OCI-LY3 (cell line): ENCODE data around the gene PTPRQ.

ENCODE experiments used
- H2AFZ ChIP-seq: fragments of 200-600, 300-600 bp; shearing (Covaris generic); 2 replicates; pipeline ENCODE4 v1.6.0; 2014; ENCODE audit warnings: antibody characterized with exemption, low read depth, low read length
- H3K27ac ChIP-seq: fragments of 200-600, 300-600 bp; sonication (generic); 2 replicates; pipeline ENCODE4 v1.5.1; 2014; ENCODE audit warnings: mild to moderate bottlenecking, low read length, moderate library complexity, mixed read lengths
- H3K27me3 ChIP-seq: fragments of 200-600, 300-600 bp; sonication (generic); 2 replicates; pipeline ENCODE4 v1.6.1; 2014; ENCODE audit warnings: low read depth, low read length, mixed read lengths
- H3K36me3 ChIP-seq: fragments of 200-600, 300-600 bp; sonication (generic); replicated peaks from 2 replicates; pipeline ENCODE3; 2014; ENCODE audit warnings: low read depth, low read length, mixed read lengths
- H3K4me1 ChIP-seq: fragments of 300-600, 200-600 bp; sonication (generic); 2 replicates; pipeline ENCODE4 v1.6.1; 2014; ENCODE audit warnings: low read length, mixed read lengths
- H3K4me2 ChIP-seq: fragments of 200-600, 300-600 bp; sonication (generic); 2 replicates; pipeline ENCODE4 v1.6.1; 2014; ENCODE audit warnings: low read length, mixed read lengths
- H3K4me3 ChIP-seq: fragments of 300-600, 200-600 bp; sonication (generic); 2 replicates; pipeline ENCODE4 v1.5.1; 2014; ENCODE audit warnings: antibody characterized with exemption, mild to moderate bottlenecking, low read length, moderate library complexity
- H3K79me2 ChIP-seq: fragments of 300-600, 200-600 bp; shearing (Covaris generic); 2 replicates; pipeline ENCODE4 v1.6.1; 2014; ENCODE audit warnings: mild to moderate bottlenecking, low read length, mixed read lengths
- H3K9ac ChIP-seq: fragments of 300-600, 200-600 bp; shearing (Covaris generic); 2 replicates; pipeline ENCODE4 v1.6.0; 2014; ENCODE audit warnings: mild to moderate bottlenecking, low read length, moderate library complexity
- H3K9me3 ChIP-seq: fragments of 200-600, 300-600 bp; shearing (Covaris generic); 2 replicates; pipeline ENCODE4 v1.6.1; 2014; ENCODE audit warnings: low read length, mixed read lengths; ENCODE audit not compliant: insufficient read depth
- H4K20me1 ChIP-seq: fragments of 200-600, 300-600 bp; sonication (generic); 2 replicates; pipeline ENCODE4 v1.6.1; 2016; ENCODE audit warnings: low read length, mixed read lengths; ENCODE audit not compliant: insufficient read depth
- EZH2phosphoT487 ChIP-seq: fragments of 200-600 bp; shearing (Covaris generic); IDR thresholded peaks from 2 replicates; pipeline ENCODE4 v1.6.1; 2018; ENCODE audit warnings: antibody characterized with exemption, mixed run types, low read depth
- TF ChIP-seq, protein P1 (sequence below): fragments of 200-600, 300-600 bp; sonication (generic); IDR thresholded peaks from 2 replicates; pipeline ENCODE4 v1.5.1; 2014; ENCODE audit warnings: antibody characterized with exemption, low read length, low read depth

Gene PTPRQ

DNA sequence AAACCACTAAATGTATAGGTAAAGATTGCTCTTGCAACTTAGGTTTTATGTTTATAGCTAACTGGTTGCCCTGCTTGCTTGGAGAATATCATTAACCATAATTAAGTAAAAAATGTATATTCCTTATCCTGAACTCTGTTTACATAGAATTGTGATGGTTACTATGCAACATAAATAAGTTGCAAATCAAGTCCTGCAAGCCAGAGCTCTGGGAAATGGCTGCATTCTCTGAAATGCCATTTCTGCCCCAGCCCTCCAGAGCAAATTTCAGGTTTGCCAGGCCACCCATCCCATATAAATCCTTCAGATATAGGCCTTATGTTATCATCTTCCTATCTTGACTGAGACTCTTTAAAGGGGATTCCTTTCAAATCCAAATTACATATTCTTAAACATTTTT lies 145.0 kb downstream of the PTPRQ start:
- no peaks in the 10 kb centered on the region for H3K27me3 ChIP-seq
- no peaks in the 10 kb centered on the region for H3K36me3 ChIP-seq
- no peaks in the 10 kb centered on the region for H3K79me2 ChIP-seq
- no peaks in the 10 kb centered on the region for H3K4me1 ChIP-seq
- no peak for TF ChIP-seq EZH2phosphoT487
- TF ChIP-seq, protein P1, sequence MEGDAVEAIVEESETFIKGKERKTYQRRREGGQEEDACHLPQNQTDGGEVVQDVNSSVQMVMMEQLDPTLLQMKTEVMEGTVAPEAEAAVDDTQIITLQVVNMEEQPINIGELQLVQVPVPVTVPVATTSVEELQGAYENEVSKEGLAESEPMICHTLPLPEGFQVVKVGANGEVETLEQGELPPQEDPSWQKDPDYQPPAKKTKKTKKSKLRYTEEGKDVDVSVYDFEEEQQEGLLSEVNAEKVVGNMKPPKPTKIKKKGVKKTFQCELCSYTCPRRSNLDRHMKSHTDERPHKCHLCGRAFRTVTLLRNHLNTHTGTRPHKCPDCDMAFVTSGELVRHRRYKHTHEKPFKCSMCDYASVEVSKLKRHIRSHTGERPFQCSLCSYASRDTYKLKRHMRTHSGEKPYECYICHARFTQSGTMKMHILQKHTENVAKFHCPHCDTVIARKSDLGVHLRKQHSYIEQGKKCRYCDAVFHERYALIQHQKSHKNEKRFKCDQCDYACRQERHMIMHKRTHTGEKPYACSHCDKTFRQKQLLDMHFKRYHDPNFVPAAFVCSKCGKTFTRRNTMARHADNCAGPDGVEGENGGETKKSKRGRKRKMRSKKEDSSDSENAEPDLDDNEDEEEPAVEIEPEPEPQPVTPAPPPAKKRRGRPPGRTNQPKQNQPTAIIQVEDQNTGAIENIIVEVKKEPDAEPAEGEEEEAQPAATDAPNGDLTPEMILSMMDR, result no peak
- H3K9ac ChIP-seq, result no peak overlapping the region
- no peak overlapping the region for H2AFZ ChIP-seq
- H4K20me1 ChIP-seq, result no peaks in the 10 kb centered on the region
- H3K4me3 ChIP-seq, result no peak overlapping the region
- no peak overlapping the region for H3K4me2 ChIP-seq
- H3K9me3 ChIP-seq, result no peaks in the 10 kb centered on the region
- H3K27ac ChIP-seq, result no peak overlapping the region

DNA sequence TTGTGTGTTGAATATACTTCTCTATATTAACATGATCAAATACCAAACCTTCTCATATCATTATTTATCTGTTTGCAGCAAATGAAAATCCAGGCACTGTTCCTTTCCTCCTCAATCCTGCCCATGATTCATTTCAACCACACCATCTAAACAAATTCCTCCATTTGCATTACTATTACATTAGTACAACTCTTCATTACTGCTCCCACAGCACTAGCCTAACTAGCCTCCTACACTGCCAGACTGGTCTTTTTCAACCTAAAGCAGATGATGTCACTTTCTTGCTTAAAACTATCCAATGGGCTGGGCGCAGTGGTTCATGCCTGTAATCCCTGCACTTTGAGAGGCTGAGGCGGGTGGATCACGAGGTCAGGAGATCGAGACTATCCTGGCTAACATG lies 146.1 kb downstream of the PTPRQ start:
- TF ChIP-seq, protein P1, result no peak
- TF ChIP-seq EZH2phosphoT487, result no peak

DNA sequence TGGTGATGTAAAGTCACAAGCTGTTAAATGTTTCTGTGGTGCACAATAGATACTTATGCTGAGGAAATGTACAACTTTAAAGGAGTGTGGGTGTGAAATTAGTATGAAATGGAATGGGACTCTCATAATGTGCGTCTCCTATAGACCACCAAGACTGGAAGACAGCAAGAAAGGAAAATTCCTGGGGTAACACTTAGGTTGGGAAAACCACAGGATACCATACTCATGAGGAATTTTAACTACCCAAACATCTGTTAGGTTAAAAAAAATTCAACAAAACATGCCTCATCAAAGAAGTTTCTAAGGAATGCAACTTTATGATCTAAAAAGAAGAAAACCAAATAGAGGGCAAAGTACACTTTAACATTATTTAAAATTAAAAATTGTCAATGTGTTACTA lies 149.7 kb downstream of the PTPRQ start:
- TF ChIP-seq, protein P1, result no peak
- no peak for TF ChIP-seq EZH2phosphoT487
- no peaks in the 10 kb centered on the region for H4K20me1 ChIP-seq
- no peaks in the 10 kb centered on the region for H3K4me1 ChIP-seq
- no peak overlapping the region for H2AFZ ChIP-seq
- H3K9ac ChIP-seq, result no peak overlapping the region
- no peak overlapping the region for H3K27ac ChIP-seq
- no peak overlapping the region for H3K4me2 ChIP-seq
- H3K79me2 ChIP-seq, result no peaks in the 10 kb centered on the region
- no peaks in the 10 kb centered on the region for H3K27me3 ChIP-seq
- no peak overlapping the region for H3K4me3 ChIP-seq
- no peaks in the 10 kb centered on the region for H3K36me3 ChIP-seq
- no peaks in the 10 kb centered on the region for H3K9me3 ChIP-seq

More for the DNA sequence above, 146.1 kb downstream of the PTPRQ start:
- H2AFZ ChIP-seq, result no peak overlapping the region
- H3K9ac ChIP-seq, result no peak overlapping the region
- H3K36me3 ChIP-seq, result no peaks in the 10 kb centered on the region
- H3K27me3 ChIP-seq, result no peaks in the 10 kb centered on the region
- no peaks in the 10 kb centered on the region for H3K9me3 ChIP-seq
- no peak overlapping the region for H3K4me2 ChIP-seq
- no peaks in the 10 kb centered on the region for H3K79me2 ChIP-seq
- H3K4me1 ChIP-seq, result no peaks in the 10 kb centered on the region
- H4K20me1 ChIP-seq, result no peaks in the 10 kb centered on the region
- no peak overlapping the region for H3K27ac ChIP-seq
- H3K4me3 ChIP-seq, result no peak overlapping the region

- H3K4me2 ChIP-seq, result no peak overlapping the region
- no peaks in the 10 kb centered on the region for H3K9me3 ChIP-seq
- H3K4me1 ChIP-seq, result no peaks in the 10 kb centered on the region
- no peaks in the 10 kb centered on the region for H4K20me1 ChIP-seq
- H2AFZ ChIP-seq, result no peak overlapping the region
- no peaks in the 10 kb centered on the region for H3K27me3 ChIP-seq
- no peak overlapping the region for H3K4me3 ChIP-seq
- H3K9ac ChIP-seq, result no peak overlapping the region
- H3K79me2 ChIP-seq, result no peaks in the 10 kb centered on the region
- TF ChIP-seq EZH2phosphoT487, result no peak
- TF ChIP-seq, protein P1, result no peak
- H3K27ac ChIP-seq, result no peak overlapping the region
- no peaks in the 10 kb centered on the region for H3K36me3 ChIP-seq
These were observed 152.5 kb downstream of the PTPRQ start for GRCh38 chr12:80596509-80596908.
